HG02981 (cell line): ENCODE data around the gene ANG.

Experiments
- ATAC-seq: cut with Tn5 transposase; IDR thresholded peaks from one replicate; pipeline ENCODE4 v1.9.1; 2021; ENCODE audit warnings: mild to moderate bottlenecking, moderate library complexity; ENCODE audit not compliant: unreplicated experiment

The ANG gene

DNA sequence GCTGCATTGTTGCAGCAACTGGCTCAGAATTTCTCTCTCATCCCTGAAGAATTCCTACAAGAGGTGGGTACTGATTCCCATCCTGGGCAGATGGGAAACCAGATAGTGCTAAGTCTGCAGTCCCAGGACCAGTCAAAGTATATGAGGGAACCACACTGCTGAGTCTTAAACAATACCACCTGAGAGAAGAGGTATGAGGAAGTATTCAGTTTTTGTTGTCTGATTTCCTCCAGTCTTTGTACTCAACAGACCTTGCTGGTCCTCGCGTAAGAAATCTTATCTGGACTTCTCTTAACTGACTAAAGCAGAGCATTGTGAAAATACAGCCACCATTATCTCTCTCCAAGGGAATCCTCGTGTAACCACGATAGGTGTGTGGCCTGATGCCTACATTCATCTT, 53.6 kb downstream of the ANG start:
- no peak for ATAC-seq

DNA sequence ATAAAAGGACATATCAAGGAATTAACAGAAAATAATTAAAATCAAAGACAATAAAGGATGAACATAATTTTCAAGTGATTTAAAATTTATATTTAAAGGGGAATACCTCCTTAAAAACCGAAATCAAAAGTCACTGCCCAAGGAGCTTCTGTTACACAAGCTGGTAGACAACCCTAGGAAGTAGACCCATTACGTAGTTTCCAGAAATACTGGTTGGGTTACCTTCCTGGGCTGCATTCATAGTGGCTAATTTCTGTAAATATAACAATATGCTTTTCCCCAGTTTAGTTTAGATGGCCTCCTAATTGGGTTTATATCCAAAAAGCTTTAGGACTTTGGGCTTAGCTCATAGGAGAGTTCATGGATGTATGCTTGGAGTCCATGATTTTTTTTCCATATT, 55.0 kb downstream of the ANG start:
- no peak for ATAC-seq
